Retinal pigment epithelial cell (primary cell): ENCODE measurements around the gene NHLRC4.
"Not testable (repeated sequence)": the region's sequence is repeated elsewhere in the genome, so short reads cannot be mapped to it uniquely, and the experiment has no call there.

ENCODE experiments used
- DNase-seq: peaks from one replicate; pipeline ENCODE4 v3.0.0-alpha.2; 2010; ENCODE audit warnings: low read depth
- H3K4me3 ChIP-seq: 2 replicates; pipeline ENCODE4 v1.5.1; 2011; ENCODE audit warnings: mild to moderate bottlenecking, low read length, control low read depth, moderate library complexity
- CTCF ChIP-seq: conservative IDR thresholded peaks from 2 replicates; pipeline ENCODE4 v1.5.1; 2011; ENCODE audit warnings: low read depth, low read length, control low read depth, inconsistent platforms

The NHLRC4 gene

GRCh38 chr16:593807-594206, 27.0 kb downstream of the NHLRC4 start:
- DNase-seq: no peak
- H3K4me3 ChIP-seq: no peak overlapping the region

GRCh38 chr16:595094-595528, 28.3 kb downstream of the NHLRC4 start:
- no peak for DNase-seq
- TF ChIP-seq CTCF: no peak
- H3K4me3 ChIP-seq: no peak overlapping the region

More at GRCh38 chr16:593807-594206, 27.0 kb downstream of the NHLRC4 start:
- no peak for TF ChIP-seq CTCF

- H3K4me3 ChIP-seq: no peak overlapping the region
- no peak for TF ChIP-seq CTCF
- no peak for DNase-seq
Measured at GRCh38 chr16:595942-596735, 29.3 kb downstream of the NHLRC4 start.

GRCh38 chr16:596736-597060, 29.9 kb downstream of the NHLRC4 start:
- no peak for DNase-seq
- no peak overlapping the region for H3K4me3 ChIP-seq
- TF ChIP-seq CTCF: no peak

- not testable (repeated sequence) for DNase-seq, H3K4me3 ChIP-seq
Measured at GRCh38 chr16:597655-598054, 30.9 kb downstream of the NHLRC4 start.

GRCh38 chr16:598823-599739, 32.3 kb downstream of the NHLRC4 start:
- DNase-seq: no peak
- no peak overlapping the region for H3K4me3 ChIP-seq
- TF ChIP-seq CTCF: no peak

DNA sequence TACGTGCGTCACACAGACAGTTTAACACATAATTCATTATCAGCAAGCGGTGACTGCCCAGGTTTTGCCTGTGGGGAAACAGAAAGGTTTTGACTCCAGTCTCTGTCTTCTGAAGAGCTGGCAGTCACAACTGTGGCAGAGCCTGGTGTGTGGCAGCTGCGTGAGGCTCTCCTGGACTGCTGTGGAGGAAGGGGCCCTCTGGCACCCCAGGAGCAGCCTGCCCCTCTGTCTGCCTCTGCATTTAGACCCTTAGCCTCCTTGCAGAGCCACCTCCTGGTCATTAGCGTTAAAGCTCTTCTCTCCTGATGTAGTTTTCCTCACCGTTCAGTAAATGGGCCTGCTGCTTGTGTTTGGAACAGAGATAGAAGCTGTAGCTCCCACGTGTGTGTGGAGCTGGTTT, 34.0 kb downstream of the NHLRC4 start:
- DNase-seq: no peak
- TF ChIP-seq CTCF: peak; percentile 57
- H3K4me3 ChIP-seq: no peak overlapping the region
